GM12865 (cell line): ENCODE data around the gene LMF1.

ENCODE experiments used
- DNase-seq: peaks from one replicate; pipeline ENCODE4 v3.0.0; 2010; ENCODE audit warnings: low read depth
- H3K4me3 ChIP-seq: 2 replicates; pipeline ENCODE4 v1.5.1; 2011; ENCODE audit warnings: mild to moderate bottlenecking, low read depth, low read length, control low read depth
- TF ChIP-seq, protein P1 (sequence below): IDR thresholded peaks from 2 replicates; pipeline ENCODE4 v1.5.1; 2011; ENCODE audit warnings: low read length, control low read depth, low read depth, inconsistent platforms; ENCODE audit not compliant: insufficient read depth; ENCODE audit errors: missing control alignments

Gene LMF1

DNA sequence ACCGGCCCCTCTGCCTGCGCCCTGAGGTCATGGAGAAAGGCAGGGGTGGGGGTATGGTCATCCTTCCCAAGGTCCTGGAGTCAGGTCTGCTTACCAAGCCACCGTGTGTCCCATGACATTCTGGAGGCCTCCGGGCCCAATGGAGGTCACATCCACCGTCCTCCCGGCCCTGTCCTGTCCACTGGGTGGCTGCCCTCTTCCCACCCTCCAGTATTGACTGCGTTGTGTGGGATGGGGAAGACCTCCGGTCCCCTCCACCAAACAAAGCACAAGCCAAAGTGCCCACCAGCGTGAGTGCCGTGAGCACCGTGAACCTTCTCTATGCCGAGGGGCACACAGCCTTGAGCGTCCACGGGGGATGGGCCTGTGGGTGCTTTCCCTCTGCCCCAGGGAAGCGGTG lies 37.2 kb downstream of the LMF1 start:
- H3K4me3 ChIP-seq, result no peak overlapping the region
- DNase-seq, result no peak
- TF ChIP-seq, protein P1, sequence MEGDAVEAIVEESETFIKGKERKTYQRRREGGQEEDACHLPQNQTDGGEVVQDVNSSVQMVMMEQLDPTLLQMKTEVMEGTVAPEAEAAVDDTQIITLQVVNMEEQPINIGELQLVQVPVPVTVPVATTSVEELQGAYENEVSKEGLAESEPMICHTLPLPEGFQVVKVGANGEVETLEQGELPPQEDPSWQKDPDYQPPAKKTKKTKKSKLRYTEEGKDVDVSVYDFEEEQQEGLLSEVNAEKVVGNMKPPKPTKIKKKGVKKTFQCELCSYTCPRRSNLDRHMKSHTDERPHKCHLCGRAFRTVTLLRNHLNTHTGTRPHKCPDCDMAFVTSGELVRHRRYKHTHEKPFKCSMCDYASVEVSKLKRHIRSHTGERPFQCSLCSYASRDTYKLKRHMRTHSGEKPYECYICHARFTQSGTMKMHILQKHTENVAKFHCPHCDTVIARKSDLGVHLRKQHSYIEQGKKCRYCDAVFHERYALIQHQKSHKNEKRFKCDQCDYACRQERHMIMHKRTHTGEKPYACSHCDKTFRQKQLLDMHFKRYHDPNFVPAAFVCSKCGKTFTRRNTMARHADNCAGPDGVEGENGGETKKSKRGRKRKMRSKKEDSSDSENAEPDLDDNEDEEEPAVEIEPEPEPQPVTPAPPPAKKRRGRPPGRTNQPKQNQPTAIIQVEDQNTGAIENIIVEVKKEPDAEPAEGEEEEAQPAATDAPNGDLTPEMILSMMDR, result no peak

DNA sequence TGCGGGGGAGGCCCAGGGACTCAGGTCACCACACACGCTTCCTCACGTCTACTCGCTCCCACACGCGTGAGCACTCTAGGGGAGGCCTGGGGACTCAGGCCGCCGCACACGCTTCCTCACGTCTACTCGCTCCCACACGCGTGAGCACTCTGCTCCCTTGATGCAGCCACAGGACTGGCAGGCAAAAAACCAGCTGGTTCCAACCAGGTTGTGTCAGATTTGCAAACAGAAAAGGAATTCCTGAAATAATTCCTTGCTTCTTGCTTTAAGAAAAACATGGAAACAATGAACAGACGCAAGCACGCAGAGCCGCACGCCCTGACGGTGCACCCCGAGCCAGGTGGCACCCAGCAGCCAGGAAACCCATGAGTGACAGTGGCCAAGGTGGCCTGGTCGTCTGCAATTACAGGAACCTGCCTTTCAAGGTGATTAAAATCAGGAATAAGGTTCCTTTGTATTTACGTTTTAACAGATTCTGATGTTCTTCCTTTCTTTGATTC lies 37.9 kb downstream of the LMF1 start:
- TF ChIP-seq, protein P1, result no peak
- H3K4me3 ChIP-seq, result no peak overlapping the region
- no peak for DNase-seq

DNA sequence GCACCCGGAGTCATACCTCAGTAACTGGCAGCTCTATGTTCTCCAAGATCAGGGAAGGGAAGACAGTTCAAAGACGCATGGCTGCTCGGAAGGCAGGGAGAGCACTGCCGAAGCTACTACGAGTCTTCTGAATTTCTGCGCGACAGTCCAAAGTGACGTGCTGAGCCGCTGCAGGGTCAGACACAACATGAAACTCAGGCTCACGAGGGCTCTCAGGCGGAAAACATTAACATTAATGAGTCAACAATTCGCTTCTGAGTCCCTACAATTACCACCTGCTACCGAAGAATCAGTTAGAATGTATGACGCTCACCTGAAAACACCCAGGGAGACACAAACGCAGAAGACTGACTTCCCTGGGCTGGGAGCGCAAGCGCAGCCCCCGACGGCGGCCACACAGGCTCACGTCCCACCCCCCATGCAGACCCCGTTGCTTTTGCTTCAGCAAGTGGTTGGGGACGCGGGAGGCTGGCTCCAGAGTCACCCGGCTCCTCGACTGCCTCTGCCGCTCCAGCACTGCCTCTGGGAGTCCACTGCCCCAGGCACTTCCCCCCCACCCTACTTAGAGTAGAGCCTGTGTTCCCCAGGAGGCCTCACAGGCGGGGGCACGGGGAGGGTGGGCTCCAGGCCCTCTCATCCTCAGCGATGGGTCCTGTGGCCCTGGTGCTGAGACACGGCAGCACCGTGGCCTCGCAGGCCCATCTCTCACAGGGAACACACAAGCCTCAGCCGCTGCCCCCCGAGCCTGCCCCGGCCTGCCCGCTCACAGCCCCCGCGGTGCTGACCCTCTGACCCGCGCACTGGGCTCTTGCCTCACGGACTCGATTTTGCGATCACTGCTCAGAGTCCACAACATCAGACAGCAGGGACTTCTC lies 38.9 kb downstream of the LMF1 start:
- no peak overlapping the region for H3K4me3 ChIP-seq
- DNase-seq, result no peak
- TF ChIP-seq, protein P1, result no peak

DNA sequence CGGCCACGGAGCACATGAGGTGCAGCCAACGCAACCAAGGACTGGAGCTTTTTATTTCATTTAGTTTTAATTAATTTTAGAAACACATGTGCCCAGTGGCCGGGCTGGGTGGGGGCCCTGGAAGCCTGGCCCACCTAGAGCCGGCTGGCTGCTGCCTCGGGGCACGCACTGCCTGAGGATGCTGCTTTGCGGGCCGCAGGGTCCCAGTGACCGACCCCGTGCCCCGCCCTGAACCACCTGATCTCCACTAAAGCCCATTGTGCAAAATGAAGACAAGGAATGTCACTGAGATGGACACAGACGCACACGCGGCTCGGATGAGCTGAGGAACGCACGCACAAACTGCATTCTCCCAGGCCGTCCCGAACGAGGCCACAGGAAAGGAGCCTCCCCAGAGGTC lies 39.6 kb downstream of the LMF1 start:
- TF ChIP-seq, protein P1, result no peak
- H3K4me3 ChIP-seq, result no peak overlapping the region

DNA sequence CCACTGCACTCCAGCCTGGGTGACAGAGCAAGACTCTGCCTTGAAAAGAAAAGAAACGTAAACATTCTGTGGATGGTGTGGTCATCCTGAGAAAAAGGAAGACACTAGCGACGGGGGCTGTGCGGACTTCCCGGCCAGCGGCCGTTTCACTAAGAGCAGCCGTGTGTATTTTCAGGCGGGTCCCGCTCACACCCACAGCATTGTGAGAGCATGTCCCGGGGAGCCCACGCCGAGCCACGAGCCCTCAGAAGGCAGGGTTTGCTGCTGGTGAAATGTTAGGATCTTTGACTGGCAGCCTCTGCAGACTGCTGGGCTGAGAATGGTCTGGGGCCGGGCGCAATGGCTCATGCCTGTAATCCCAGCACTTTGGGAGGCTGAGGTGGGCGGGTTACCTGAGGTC lies 40.3 kb downstream of the LMF1 start:
- TF ChIP-seq, protein P1, result no peak
- DNase-seq, result no peak
- no peak overlapping the region for H3K4me3 ChIP-seq

More for the DNA sequence above, 39.6 kb downstream of the LMF1 start:
- DNase-seq, result no peak

DNA sequence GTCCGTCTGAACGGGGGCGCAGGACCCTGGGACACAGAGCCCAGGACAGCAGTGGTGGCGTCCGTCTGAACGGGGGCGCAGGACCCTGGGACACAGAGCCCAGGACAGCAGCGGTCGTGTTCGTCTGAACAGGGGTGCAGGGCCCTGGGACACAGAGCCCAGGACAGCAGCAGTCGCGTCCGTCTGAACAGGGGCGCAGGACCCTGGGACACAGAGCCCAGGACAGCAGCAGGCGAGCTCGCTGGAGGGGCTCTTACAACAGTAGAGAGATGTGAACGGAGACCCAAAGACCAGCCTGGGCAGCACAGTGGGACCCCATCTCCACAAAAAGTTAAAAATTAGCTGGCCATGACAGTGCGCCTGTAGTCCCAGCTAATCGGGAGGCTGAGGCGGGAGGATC lies 40.7 kb downstream of the LMF1 start:
- no peak overlapping the region for H3K4me3 ChIP-seq
- no peak for DNase-seq
- TF ChIP-seq, protein P1, result no peak
